GM12874 (cell line): ENCODE data around the gene IFNAR1.

Experiments used
- CTCF ChIP-seq: IDR thresholded peaks from 2 replicates; pipeline ENCODE4 v1.5.1; 2011; ENCODE audit warnings: low read depth, mild to moderate bottlenecking, control low read depth, low read length, moderate library complexity; ENCODE audit not compliant: insufficient read depth

IFNAR1 gene

GRCh38 chr21:33289199-33289819 is 35.5 kb upstream of the IFNAR1 start:
- TF ChIP-seq CTCF: no peak

DNA sequence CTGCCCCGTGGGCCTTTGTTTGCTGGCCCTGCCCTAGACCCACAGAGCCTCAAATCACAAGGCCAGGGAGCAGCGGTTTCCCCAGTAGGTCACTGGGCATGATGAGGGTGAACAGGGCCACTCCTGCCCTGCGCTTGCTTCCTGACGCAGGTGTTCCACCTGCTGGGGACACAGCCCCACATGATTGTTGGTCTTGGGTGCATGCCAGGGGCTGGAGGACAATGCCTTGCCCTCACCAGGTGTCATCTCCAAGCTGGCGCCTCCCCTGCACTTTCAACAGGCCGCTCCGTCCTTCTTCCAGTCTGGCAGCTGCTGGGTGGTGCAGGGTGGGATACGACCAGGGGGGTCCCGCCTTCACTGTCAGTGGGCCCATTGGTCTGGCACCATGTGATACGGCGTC is 34.3 kb upstream of the IFNAR1 start:
- TF ChIP-seq CTCF: no peak

DNA sequence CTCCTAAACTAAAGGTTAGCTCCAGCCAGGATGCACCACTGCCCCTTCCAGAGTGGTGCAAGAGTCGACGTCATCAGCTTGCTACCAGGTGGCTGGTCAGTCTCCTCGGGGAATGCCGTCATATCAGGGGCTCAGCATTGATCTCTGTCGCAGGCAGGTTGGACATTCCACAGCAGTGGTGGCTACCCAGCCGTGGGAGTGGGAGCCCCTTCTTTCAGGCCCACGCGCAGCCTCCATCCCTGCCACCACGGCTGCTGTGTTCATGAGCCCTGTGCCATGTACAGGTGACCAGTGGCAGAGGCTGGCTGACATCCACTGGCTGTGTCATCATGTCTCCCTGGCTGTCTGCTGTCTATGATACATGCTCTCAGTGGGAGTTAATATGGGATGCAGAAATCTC is 33.1 kb upstream of the IFNAR1 start:
- TF ChIP-seq CTCF: no peak

DNA sequence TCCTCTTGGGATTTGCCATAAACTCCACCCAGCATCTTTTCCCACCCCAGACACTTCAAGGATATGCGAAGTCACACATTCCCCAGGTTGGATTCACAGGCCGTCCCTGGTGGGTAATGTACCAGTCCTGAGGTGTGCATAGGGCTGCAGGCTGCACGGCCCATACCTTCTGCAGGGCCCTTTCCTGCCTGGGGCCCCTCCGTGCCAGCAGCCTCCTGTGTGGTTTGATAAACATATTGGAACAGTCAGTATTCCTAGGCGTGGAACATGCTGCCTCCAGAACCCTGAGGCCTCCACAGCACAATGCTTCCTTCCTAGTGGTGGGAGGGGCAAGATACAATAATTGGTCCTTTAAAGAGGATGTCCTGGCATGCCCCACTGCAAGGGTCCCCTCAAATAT is 32.0 kb upstream of the IFNAR1 start:
- TF ChIP-seq CTCF: no peak

DNA sequence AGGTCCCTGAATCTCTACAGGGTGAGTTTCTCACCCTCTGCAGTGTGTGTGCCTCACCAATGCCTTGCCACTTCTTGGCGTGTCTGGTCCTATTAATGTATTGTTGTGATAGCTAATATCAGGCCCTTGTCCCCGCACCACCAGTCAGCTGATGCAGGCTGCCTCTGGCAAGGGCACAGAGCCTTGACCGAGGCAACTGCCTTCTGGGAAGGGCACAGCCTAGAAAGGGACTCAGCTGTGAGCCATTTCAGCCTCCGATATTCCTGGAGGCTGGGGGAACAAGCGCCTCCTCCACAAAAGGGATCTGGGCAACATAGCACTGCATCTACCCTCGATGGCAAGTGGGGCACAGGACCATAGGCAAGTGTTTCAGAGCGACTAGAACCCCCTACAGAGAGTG is 31.6 kb upstream of the IFNAR1 start:
- no peak for TF ChIP-seq CTCF

DNA sequence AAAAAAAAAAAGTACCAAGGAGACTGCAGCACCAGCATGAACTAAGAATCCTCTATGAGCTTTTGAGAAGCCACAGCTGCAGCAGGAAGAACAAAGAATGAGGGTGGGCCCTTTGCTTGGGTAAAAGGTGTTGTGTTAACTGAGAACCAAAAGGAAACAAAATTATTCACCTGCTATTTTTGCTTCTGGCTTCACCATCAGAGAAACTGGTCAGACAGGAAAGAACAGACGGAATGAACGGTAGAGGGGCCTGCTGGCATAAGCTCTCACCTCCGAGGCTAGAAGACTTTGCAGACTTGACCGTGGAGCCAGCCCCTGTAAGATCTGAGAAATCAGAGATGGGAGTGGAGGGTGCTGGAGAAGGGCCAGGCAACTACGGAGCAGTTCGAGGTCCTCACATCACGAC is 31.0 kb upstream of the IFNAR1 start:
- no peak for TF ChIP-seq CTCF

DNA sequence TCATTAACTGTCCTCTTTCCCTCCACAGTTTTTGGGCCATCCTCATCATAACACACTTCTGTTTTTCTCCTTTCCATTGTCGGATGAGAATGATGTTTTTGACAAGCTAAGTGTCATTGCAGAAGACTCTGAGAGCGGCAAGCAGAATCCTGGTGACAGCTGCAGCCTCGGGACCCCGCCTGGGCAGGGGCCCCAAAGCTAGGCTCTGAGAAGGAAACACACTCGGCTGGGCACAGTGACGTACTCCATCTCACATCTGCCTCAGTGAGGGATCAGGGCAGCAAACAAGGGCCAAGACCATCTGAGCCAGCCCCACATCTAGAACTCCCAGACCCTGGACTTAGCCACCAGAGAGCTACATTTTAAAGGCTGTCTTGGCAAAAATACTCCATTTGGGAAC is 28.6 kb upstream of the IFNAR1 start:
- TF ChIP-seq CTCF: no peak
